ENCODE measurements around the gene SYT2.

DNA sequence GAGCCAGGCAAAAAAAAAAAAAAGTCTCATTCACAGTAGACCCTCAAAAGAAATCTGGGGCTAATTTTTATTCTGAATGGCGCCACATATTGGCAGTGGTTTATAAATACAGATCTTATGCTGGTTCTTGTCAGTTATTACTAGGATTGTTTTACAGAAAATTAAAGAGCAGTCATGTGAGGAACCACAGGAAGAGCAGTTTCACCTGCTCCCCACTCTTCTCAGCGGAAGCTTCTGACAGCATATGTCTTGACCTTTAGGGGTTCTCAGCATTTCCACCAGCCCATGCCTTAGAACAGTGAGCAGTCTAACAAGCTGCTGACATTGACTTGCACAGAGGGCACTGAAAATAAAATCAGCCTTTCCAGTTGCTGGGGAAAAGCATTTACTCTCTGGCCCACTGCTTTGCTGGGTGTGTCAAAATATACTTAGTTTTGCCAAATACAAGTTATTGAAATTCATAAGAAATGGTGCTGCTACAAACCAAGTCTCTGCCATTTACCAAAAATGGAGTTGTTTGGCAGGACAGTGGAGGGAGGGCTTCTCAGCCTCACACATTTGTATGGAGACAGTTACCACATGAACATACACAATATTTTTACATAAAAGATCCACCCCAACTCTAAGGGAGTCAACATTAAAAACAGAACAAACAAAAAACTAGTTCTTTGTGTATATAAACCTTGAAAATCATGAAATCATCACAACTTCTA is 144.2 kb downstream of the SYT2 start:
- TF ChIP-seq, protein P1, sequence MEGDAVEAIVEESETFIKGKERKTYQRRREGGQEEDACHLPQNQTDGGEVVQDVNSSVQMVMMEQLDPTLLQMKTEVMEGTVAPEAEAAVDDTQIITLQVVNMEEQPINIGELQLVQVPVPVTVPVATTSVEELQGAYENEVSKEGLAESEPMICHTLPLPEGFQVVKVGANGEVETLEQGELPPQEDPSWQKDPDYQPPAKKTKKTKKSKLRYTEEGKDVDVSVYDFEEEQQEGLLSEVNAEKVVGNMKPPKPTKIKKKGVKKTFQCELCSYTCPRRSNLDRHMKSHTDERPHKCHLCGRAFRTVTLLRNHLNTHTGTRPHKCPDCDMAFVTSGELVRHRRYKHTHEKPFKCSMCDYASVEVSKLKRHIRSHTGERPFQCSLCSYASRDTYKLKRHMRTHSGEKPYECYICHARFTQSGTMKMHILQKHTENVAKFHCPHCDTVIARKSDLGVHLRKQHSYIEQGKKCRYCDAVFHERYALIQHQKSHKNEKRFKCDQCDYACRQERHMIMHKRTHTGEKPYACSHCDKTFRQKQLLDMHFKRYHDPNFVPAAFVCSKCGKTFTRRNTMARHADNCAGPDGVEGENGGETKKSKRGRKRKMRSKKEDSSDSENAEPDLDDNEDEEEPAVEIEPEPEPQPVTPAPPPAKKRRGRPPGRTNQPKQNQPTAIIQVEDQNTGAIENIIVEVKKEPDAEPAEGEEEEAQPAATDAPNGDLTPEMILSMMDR (IDR thresholded peaks at IDR 0.05): no peak
- TF ChIP-seq POLR2A (IDR thresholded peaks at IDR 0.05) (no peak), EP300 (IDR thresholded peaks at IDR 0.05) (no peak)
